Measurements from ENCODE around the gene MAP2.

Gene MAP2

GRCh38 chr2:209680596-209680995 lies 256.7 kb downstream of the MAP2 start:
- H3K4me3 ChIP-seq (ENCODE audit: low read length) = no peak overlapping the region
- TF ChIP-seq ZNF274 (IDR thresholded peaks at IDR 0.05; ENCODE audit: low read depth, low read length) = no peak

- no peak for TF ChIP-seq ZNF274 (IDR thresholded peaks at IDR 0.05; ENCODE audit: low read depth, low read length)
- H3K4me3 ChIP-seq (ENCODE audit: low read length) = no peak overlapping the region
These were observed 257.4 kb downstream of the MAP2 start for GRCh38 chr2:209681201-209681735.

GRCh38 chr2:209682646-209683045 lies 258.8 kb downstream of the MAP2 start:
- no peak for TF ChIP-seq ZNF274 (IDR thresholded peaks at IDR 0.05; ENCODE audit: low read depth, low read length)
- no peak overlapping the region for H3K4me3 ChIP-seq (ENCODE audit: low read length)

- TF ChIP-seq ZNF274 (IDR thresholded peaks at IDR 0.05; ENCODE audit: low read depth, low read length) = no peak
- H3K4me3 ChIP-seq (ENCODE audit: low read length) = no peak overlapping the region
These were observed 261.5 kb downstream of the MAP2 start for GRCh38 chr2:209685340-209685739.

- no peak overlapping the region for H3K4me3 ChIP-seq (ENCODE audit: low read length)
- TF ChIP-seq ZNF274 (IDR thresholded peaks at IDR 0.05; ENCODE audit: low read depth, low read length) = no peak
These were observed 262.1 kb downstream of the MAP2 start for GRCh38 chr2:209685963-209686362.

- TF ChIP-seq ZNF274 (IDR thresholded peaks at IDR 0.05; ENCODE audit: low read depth, low read length) = no peak
- H3K4me3 ChIP-seq (ENCODE audit: low read length) = no peak overlapping the region
These were observed 262.6 kb downstream of the MAP2 start for GRCh38 chr2:209686448-209686847.

- no peak for TF ChIP-seq ZNF274 (IDR thresholded peaks at IDR 0.05; ENCODE audit: low read depth, low read length)
- no peak overlapping the region for H3K4me3 ChIP-seq (ENCODE audit: low read length)
These were observed 263.6 kb downstream of the MAP2 start for GRCh38 chr2:209687323-209687969.

- no peak for TF ChIP-seq ZNF274 (IDR thresholded peaks at IDR 0.05; ENCODE audit: low read depth, low read length)
These were observed 264.5 kb downstream of the MAP2 start for GRCh38 chr2:209688385-209688784.

GRCh38 chr2:209690029-209690754 lies 266.3 kb downstream of the MAP2 start:
- no peak overlapping the region for H3K4me3 ChIP-seq (ENCODE audit: low read length)
- TF ChIP-seq ZNF274 (IDR thresholded peaks at IDR 0.05; ENCODE audit: low read depth, low read length) = no peak

More at GRCh38 chr2:209688385-209688784, 264.5 kb downstream of the MAP2 start:
- H3K4me3 ChIP-seq (ENCODE audit: low read length) = no peak overlapping the region

- TF ChIP-seq ZNF274 (IDR thresholded peaks at IDR 0.05; ENCODE audit: low read depth, low read length) = no peak
- no peak overlapping the region for H3K4me3 ChIP-seq (ENCODE audit: low read length)
These were observed 270.9 kb downstream of the MAP2 start for GRCh38 chr2:209694748-209695147.

GRCh38 chr2:209696836-209697711 lies 273.2 kb downstream of the MAP2 start:
- no peak overlapping the region for H3K4me3 ChIP-seq (ENCODE audit: low read length)
- TF ChIP-seq ZNF274 (IDR thresholded peaks at IDR 0.05; ENCODE audit: low read depth, low read length) = no peak

GRCh38 chr2:209702775-209703174 lies 278.9 kb downstream of the MAP2 start:
- no peak overlapping the region for H3K4me3 ChIP-seq (ENCODE audit: low read length)
- no peak for TF ChIP-seq ZNF274 (IDR thresholded peaks at IDR 0.05; ENCODE audit: low read depth, low read length)

- TF ChIP-seq ZNF274 (IDR thresholded peaks at IDR 0.05; ENCODE audit: low read depth, low read length) = no peak
- H3K4me3 ChIP-seq (ENCODE audit: low read length) = no peak overlapping the region
These were observed 289.4 kb downstream of the MAP2 start for GRCh38 chr2:209713219-209713618.

GRCh38 chr2:209719034-209719433 lies 295.2 kb downstream of the MAP2 start:
- no peak overlapping the region for H3K4me3 ChIP-seq (ENCODE audit: low read length)
- no peak for TF ChIP-seq ZNF274 (IDR thresholded peaks at IDR 0.05; ENCODE audit: low read depth, low read length)
